GM06990 (cell line): ENCODE measurements around the gene CYB561.
"Not testable (repeated sequence)": the region's sequence is repeated elsewhere in the genome, so short reads cannot be mapped to it uniquely, and the experiment has no call there.

Experiments used
- DNase-seq: peaks from one replicate; pipeline ENCODE4 v3.0.0-alpha.2; 2011; ENCODE audit not compliant: insufficient read length; ENCODE audit errors: extremely low read depth
- H3K27me3 ChIP-seq: replicated peaks from 2 replicates; pipeline ENCODE4 v1.6.0; 2011; ENCODE audit warnings: low read length; ENCODE audit not compliant: control insufficient read depth, insufficient read depth
- H3K36me3 ChIP-seq: 2 replicates; pipeline ENCODE4 v1.5.1; 2011; ENCODE audit warnings: low read length; ENCODE audit not compliant: control insufficient read depth, insufficient read depth
- H3K4me3 ChIP-seq: replicated peaks from 2 replicates; pipeline ENCODE4 v1.5.1; 2011; ENCODE audit warnings: low read depth, mild to moderate bottlenecking, control low read depth, low read length
- TF ChIP-seq, protein P1 (sequence below): IDR thresholded peaks from 2 replicates; pipeline ENCODE4 v1.5.1; 2011; ENCODE audit warnings: low read length, control low read depth, mild to moderate bottlenecking, inconsistent platforms; ENCODE audit not compliant: insufficient read depth, poor library complexity, severe bottlenecking

The CYB561 gene

DNA sequence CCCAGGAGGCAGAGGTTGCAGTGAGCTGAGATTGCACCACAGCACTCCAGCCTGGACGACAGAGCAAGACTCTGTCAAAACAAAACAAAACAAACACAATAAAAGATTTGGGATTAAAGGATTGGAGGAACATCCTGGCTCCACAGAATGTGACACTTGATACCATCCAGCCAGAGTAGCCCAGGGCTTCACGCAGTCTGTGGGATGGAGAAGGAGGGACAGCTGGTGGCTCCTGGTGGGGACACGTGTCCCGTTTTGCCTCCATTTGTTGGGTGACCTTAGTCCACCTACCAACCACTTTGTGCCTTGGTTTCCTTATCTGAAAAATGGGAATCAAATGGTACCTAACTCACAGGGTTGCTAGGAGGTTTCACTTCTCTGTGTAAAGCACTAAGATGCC, 12.4 kb upstream of the CYB561 start:
- DNase-seq: no peak
- H3K36me3 ChIP-seq: no peaks in the 10 kb centered on the region
- TF ChIP-seq, protein P1, sequence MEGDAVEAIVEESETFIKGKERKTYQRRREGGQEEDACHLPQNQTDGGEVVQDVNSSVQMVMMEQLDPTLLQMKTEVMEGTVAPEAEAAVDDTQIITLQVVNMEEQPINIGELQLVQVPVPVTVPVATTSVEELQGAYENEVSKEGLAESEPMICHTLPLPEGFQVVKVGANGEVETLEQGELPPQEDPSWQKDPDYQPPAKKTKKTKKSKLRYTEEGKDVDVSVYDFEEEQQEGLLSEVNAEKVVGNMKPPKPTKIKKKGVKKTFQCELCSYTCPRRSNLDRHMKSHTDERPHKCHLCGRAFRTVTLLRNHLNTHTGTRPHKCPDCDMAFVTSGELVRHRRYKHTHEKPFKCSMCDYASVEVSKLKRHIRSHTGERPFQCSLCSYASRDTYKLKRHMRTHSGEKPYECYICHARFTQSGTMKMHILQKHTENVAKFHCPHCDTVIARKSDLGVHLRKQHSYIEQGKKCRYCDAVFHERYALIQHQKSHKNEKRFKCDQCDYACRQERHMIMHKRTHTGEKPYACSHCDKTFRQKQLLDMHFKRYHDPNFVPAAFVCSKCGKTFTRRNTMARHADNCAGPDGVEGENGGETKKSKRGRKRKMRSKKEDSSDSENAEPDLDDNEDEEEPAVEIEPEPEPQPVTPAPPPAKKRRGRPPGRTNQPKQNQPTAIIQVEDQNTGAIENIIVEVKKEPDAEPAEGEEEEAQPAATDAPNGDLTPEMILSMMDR: no peak
- H3K4me3 ChIP-seq: no peak overlapping the region
- no peaks in the 10 kb centered on the region for H3K27me3 ChIP-seq

DNA sequence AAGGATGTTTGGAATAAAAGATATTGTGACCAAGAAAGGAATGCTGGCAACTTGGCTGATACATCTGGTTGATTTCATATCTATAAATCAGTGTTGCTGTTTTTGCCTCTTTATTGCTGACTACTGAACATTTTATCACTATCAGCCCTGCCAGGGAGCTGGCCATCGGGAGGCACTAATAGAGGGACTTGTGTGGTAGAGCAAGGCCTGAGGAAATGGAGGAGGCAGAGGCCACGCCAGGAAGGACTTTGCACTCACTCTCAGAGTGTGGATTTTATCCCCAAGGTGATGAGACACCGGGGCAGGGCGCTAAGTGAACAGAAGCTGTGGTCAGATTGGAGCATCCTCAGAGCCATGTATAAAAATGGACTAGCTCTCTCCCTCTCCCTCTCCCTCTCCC, 9.3 kb upstream of the CYB561 start:
- DNase-seq: no peak
- no peaks in the 10 kb centered on the region for H3K36me3 ChIP-seq
- H3K4me3 ChIP-seq: no peak overlapping the region
- TF ChIP-seq, protein P1: no peak
- H3K27me3 ChIP-seq: no peaks in the 10 kb centered on the region

DNA sequence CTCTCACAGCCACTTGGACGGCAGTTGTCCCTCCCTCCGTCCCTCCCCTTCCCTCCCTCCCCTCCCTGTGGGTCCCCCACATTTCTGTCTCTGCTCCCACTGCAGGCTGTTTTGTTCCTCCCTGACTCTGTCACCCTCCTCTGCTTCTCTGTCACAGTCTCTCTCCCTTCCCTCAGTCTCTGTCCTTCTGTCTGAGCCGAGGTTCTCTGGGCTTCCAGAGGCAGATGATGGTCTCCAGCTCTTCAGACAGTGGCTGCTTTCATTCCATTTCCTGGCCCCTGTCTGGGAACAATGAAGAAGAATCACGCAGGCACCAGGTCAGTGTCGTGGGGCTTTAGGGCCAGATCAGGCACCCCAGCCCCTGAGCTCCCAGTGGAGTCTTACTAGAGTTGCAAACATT, 8.8 kb upstream of the CYB561 start:
- no peak for DNase-seq

DNA sequence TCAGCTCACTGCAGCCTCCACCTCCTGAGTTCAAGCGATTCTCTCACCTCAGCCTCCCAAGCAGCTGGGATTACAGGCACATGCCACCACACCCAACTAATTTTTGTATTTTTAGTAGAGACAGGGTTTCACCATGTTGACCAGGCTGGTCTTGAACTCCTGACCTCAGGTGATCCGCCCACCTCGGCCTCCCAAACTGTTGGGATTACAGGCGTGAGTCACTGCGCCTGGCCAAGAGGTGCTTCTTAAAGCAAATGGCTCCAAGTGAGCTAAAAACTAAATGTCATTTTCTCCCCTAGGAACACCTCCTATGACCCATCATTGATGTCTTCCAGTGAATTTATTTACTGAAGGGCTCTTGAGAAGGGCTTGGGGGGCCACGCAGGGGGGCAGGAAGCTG, 8.3 kb upstream of the CYB561 start:
- not testable (repeated sequence) for DNase-seq, H3K36me3 ChIP-seq, H3K4me3 ChIP-seq, H3K27me3 ChIP-seq

More for the DNA sequence above, 8.8 kb upstream of the CYB561 start:
- TF ChIP-seq, protein P1: no peak
- Histone ChIP-seq H3K36me3 (no peaks in the 10 kb centered on the region), H3K4me3 (no peak overlapping the region), H3K27me3 (no peaks in the 10 kb centered on the region)

DNA sequence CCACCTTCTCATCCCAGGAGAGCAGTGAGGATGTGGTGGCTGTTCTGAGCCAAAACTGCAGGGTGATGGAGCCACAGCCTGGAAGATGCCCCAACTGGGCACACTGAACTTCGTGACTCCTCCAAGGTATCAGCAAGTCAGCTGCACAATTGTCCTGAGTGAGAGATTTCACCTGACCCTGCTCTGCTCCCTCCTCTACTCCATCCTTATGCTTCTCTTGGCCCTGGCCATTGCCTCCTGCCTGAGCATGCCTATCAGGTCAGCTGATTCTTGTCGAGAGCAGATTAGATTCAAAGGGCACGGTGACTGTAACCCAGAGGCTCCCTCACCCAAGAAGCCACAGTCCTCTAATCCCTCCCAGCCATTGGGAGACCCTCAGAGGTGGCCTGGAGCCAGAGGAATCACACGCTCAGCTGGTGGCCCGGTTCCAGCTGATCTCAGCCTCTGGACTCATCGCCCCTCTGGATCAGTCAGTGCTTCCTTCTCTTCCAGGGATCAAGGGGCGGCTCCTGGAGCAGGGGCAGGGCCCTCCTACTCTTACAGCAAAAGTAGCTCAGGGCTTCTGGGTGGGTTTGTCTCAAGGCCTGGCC, 7.0 kb upstream of the CYB561 start:
- Histone ChIP-seq H3K4me3 (no peak overlapping the region), H3K27me3 (no peaks in the 10 kb centered on the region), H3K36me3 (no peaks in the 10 kb centered on the region)
- TF ChIP-seq, protein P1: no peak
- DNase-seq: no peak

DNA sequence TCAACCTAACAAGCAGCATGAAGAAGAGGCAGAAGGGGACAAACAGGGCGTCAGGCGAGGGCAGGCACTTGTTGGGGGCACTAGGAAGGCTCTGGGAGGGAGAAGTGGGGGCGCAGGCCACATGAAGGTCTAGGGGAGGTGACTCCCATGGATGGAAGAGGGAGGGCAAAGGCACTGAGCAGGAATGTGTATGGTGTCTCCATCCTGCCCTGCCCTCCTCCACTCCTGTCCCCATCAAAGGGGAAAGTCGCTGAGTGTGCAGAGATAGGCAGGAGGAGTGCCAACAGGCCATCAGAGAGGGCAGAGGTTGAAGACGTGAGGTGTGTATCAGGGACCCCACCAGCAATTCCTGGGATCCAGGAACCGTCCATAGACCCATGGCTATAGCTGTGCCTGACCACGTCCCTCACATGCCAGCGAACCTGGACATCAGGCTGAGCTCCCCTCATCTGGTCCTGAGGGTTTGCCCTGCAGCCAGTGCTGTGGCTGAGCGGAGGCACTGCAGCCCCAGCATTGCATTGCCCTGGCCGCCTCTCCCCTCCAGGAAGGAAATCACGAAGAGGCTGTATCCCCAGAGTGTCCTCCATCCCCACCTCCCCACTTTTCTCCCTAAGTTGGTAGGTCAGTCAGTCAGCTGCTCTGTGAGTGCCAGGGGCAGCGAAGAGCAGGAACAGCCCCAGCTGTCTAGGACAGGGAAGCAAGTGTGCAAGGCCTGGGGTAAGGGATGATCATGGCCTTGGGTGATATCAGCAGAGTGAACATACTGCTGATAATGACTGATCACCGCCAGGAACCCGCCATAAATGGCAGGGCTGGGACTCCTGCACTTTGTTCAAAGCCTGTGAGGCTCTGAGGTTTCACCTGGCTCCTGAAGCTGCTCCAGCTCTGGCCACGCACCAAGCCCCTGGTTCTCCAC, 6.2 kb upstream of the CYB561 start:
- TF ChIP-seq, protein P1: no peak
- Histone ChIP-seq H3K36me3 (no peaks in the 10 kb centered on the region), H3K27me3 (no peaks in the 10 kb centered on the region), H3K4me3 (no peak overlapping the region)
- no peak for DNase-seq
